SK-MEL-5 (cell line): ENCODE measurements around the gene CLDN15. TPM values are rescaled to one million over a fixed set of nuclear protein-coding genes. Genes with fewer than 3 reads are reported as not detected.

ENCODE experiments used
- small RNA-seq, 2 experiments: library from RNA; depleted of rRNA; stranded (forward); fragments of <200 nt; gene quantifications; one replicate each; pipeline ENCODE3, GENCODE V24; 2014
- total RNA-seq: library from RNA; depleted of rRNA; stranded (reverse); fragments of >200 nt; shearing (Covaris generic); gene quantifications from 2 replicates; pipeline ENCODE4 v1.2.3, GENCODE V29; 2014; rRNA removed

Gene CLDN15
- total RNA-seq, 1 experiment from 2014 or later, result 8.4 TPM

Small RNA genes within 50 kb of the gene (small RNA-seq; reads per million reads assigned to genes)
- 0 reads per million in 2 experiments for gene RNU6-1104P

Other genes with a start within 250 kb of the CLDN15 start
- gene MUC17, start 217.7 kb downstream of the CLDN15 start, total RNA-seq, result not detected in 2 replicates
- 6.9 and 7.5 TPM in 2 replicates for gene TRIM56, start 152.3 kb downstream of the CLDN15 start, total RNA-seq
- gene SERPINE1, start 110.7 kb downstream of the CLDN15 start, total RNA-seq, result 0.27 TPM in 1 of 2 replicates, not detected in the other
- gene AP1S1, start 83.3 kb downstream of the CLDN15 start, total RNA-seq, result 329 and 367 TPM in 2 replicates
- gene VGF, start 72.2 kb downstream of the CLDN15 start, total RNA-seq, result 848 and 983 TPM in 2 replicates
- gene NAT16, start 57.5 kb downstream of the CLDN15 start, total RNA-seq, result 1.5 and 3.9 TPM in 2 replicates
- gene MOGAT3, start 36.8 kb downstream of the CLDN15 start, total RNA-seq, result not detected in 2 replicates
- 275 and 325 TPM in 2 replicates for gene PLOD3, start 20.2 kb downstream of the CLDN15 start, total RNA-seq
- gene ZNHIT1, start 19.6 kb downstream of the CLDN15 start, total RNA-seq, result 211 and 241 TPM in 2 replicates
- 252 and 310 TPM in 2 replicates for gene FIS1, start 7.3 kb upstream of the CLDN15 start, total RNA-seq
- gene IFT22, start 84.0 kb upstream of the CLDN15 start, total RNA-seq, result 28.9 and 32.5 TPM in 2 replicates
- 0.18 and 0.85 TPM in 2 replicates for gene COL26A1, start 125.1 kb upstream of the CLDN15 start, total RNA-seq